Fibroblast of mammary gland (primary cell): Measurements from ENCODE around the gene OSBP.

Experiments
- DNase-seq: peaks from one replicate; pipeline ENCODE4 v3.0.0-alpha.2; 2010; ENCODE audit warnings: low read depth
- H3K4me3 ChIP-seq: 2 replicates; pipeline ENCODE4 v1.5.1; 2011; ENCODE audit warnings: low read depth, mild to moderate bottlenecking, low read length, moderate library complexity; ENCODE audit not compliant: control insufficient read depth
- TF ChIP-seq, protein P1 (sequence below): conservative IDR thresholded peaks from 2 replicates; pipeline ENCODE4 v1.5.1; 2011; ENCODE audit warnings: low read depth, low read length, inconsistent platforms; ENCODE audit not compliant: control insufficient read depth, insufficient read depth

Gene OSBP

DNA sequence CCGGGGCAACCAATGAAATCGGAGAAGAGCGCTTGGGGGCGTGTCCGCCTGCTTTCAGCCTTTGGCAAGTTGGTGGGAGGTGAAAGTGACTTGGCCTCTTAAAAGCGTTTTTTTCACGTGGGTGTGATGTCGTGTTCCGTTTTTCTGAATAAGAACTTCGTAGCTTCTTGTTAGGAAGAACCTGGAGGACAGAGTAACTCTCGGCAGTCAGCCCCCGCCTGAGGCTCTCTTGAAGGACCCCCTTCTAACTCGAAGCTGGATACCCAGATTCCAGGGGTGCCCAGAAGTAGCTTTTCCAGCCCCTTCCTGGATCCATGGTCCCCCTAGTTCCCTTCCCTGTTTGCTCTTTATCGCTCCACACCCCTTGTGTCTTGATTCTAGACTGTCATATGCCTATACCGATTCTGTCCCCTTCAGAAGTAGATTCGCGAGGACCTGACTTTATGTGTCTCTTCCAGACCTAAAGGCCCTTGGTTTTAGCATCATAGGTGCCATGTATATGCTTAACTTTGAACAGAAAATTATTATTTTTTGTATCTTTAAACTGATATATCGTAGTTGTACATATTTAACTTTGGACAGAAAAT, 915 bp upstream of the OSBP start:
- peak overlapping the region; percentile 60 for H3K4me3 ChIP-seq
- TF ChIP-seq, protein P1, sequence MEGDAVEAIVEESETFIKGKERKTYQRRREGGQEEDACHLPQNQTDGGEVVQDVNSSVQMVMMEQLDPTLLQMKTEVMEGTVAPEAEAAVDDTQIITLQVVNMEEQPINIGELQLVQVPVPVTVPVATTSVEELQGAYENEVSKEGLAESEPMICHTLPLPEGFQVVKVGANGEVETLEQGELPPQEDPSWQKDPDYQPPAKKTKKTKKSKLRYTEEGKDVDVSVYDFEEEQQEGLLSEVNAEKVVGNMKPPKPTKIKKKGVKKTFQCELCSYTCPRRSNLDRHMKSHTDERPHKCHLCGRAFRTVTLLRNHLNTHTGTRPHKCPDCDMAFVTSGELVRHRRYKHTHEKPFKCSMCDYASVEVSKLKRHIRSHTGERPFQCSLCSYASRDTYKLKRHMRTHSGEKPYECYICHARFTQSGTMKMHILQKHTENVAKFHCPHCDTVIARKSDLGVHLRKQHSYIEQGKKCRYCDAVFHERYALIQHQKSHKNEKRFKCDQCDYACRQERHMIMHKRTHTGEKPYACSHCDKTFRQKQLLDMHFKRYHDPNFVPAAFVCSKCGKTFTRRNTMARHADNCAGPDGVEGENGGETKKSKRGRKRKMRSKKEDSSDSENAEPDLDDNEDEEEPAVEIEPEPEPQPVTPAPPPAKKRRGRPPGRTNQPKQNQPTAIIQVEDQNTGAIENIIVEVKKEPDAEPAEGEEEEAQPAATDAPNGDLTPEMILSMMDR: no peak
- DNase-seq: no peak

DNA sequence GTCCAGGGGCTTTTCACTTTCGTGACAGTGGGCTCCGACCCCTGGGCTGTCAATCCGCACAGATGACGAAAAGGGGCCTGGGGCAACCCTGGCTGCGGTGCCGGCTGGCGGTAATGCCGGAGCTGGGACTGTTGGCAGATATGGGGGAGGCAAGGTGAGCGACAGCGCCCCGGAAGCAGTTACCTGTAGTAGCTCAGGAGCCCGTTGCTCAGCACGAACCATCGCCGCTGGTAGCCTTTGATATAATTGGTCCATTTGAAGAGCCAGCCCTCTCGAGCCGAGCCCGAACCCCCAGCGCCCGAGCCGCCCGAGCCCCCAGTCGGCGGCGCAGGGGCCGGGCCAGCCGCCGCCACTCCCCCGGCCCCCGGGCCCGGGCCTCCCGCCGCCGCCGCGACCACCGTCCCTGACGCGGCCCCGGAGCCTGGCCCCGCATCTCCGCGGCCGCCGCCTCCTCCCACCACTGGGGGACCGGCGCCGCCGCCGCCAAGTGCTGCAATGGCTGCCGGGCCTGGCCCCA, 396 bp downstream of the OSBP start:
- H3K4me3 ChIP-seq: peak overlapping the region; percentile 92
- DNase-seq: no peak
- TF ChIP-seq, protein P1: no peak

DNA sequence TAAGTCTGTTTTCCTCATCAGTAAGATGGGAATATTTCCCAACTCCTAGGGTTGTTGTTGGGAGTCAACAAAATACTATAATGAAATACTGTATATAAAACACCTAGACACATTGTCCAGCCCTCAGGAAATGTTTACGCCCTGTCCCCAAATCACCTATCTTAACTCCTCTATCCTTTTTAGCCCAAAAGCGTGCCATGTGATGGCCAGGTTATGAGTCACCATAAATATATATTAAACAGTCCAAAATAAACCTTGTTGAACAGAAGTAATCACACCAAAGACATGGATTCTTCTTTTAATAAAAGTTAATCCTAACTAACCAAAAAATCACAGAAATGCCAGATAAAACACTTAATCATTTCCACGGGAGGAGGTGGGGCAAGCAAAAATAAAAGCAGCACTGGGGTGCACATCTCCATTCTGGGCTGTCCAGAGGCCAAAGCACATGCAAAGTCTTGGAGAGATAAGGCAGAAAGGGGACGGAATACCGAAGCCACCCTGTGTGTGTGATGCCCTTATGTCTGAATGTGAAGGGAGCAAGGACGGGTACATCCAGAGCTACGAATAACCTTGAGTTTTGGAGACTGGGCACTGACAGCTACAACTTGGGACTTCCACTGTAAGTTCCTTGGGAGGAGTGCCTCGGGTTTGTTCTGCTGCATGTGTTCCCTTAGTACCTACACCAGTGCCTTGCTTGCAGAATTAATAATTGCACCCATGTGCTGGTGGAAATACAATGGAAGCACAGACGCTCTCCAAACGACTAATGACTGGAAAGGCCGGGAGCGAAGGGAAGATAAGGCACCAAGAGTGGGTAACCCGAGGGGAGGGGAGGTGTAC, 1.1 kb downstream of the OSBP start:
- peak; percentile 16 for DNase-seq
- H3K4me3 ChIP-seq: peak overlapping the region; percentile 92
- TF ChIP-seq, protein P1: no peak

DNA sequence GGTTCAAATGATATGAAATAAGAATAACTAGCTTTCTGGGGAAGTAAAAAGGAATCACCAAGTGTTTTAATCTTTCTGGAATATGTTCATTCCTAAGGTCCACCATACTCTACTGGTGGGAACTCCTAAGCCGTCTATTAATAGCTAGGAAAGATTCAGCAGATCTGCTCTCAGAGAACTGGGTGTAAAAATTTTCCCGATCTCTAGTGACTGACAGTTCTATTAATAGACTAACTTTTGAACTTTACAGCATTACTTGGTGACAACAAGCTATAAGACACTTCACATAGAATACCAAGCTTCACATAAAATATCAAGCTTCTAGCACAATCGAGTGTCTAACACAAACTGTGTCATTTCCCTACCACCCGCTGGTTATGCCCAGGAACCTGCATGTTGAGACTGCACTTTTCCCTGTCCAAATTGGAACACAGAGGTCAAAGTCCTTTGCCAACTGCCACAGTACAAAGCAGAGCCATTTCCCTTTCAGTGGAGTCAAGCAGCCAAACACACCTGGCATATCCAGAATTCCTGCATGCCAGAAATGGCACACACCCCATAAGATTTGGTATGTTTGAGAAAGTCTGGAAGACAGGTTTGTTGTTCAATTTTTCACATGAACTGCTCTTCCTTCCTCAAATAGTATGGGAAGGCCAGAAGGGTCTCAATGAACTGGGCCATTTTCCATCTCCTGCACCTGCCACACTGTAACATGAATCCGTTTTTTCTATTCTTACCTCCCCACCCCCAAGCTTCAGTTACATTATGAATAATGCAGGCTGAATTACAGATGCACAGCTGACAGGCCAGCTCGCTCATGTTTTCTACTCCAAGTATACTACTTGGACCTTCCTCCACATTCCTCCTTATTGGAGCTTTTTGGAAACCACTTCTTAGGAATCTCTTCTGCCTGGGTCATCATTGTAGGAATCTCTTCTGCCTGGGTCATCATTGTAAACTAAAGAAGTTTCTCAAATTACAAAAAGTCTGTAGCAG, 3.7 kb downstream of the OSBP start:
- no peak overlapping the region for H3K4me3 ChIP-seq
- TF ChIP-seq, protein P1: no peak
- peak; percentile 22 for DNase-seq

DNA sequence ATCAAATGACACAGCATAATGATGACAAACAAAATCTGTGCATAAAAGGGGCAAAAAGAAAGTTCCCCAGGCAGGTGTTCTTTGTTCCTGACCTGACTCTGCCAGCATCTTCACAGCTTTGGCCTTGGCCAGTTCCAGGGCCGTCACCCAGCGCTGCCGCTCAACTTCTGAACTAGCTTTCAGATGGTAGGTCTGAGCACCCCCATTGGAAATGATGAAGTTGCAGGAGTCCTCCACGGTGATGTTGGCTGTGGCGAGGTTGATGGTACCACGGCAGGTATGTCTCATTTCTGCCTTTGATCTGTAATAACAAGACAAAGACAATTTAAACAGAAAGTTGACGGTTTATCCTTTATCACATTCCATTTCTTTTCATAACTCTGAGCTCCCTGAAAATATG, 5.3 kb downstream of the OSBP start:
- no peak for DNase-seq
- TF ChIP-seq, protein P1: no peak
- no peak overlapping the region for H3K4me3 ChIP-seq
